PC-9 (cell line): ENCODE results near the gene DCLK3.

Experiments used
- CTCF ChIP-seq: fragments of 200-600 bp; sonication (generic); conservative IDR thresholded peaks from 2 replicates; pipeline ENCODE4 v1.6.1; 2017; ENCODE audit warnings: mixed run types, antibody characterized with exemption, mild to moderate bottlenecking, moderate library complexity
- EZH2 ChIP-seq: fragments of 200-600 bp; sonication (generic); IDR thresholded peaks from 2 replicates; pipeline ENCODE4 v1.8.0; 2017; ENCODE audit warnings: antibody characterized with exemption, low read depth

GRCh38 chr3:36734742-36735141 is 29.6 kb downstream of the DCLK3 start:
- TF ChIP-seq CTCF (no peak), EZH2 (no peak)
